Measurements from ENCODE around the gene CTNND2. TPM values are rescaled to one million over a fixed set of nuclear protein-coding genes. Genes with fewer than 3 reads are reported as not detected.

The CTNND2 gene
- total and polyA plus RNA-seq, 2 donors, result 0.24 to 1.4 TPM

- no peak overlapping the region for H3K27ac ChIP-seq (ENCODE audit: low read depth)
- H3K4me3 ChIP-seq (ENCODE audit: low read depth, low read length), result no peak overlapping the region
- no peaks in the 10 kb centered on the region for H3K4me1 ChIP-seq (ENCODE audit: insufficient read depth)
- no peaks in the 10 kb centered on the region for H3K36me3 ChIP-seq (ENCODE audit: insufficient read depth)
- 94% methylated on average over 1 of the region's 1 CpG for WGBS
- no peak for DNase-seq (ENCODE audit: extremely low spot score)
Measured at GRCh38 chr5:11791792-11792191, 112.5 kb downstream of the CTNND2 start.

DNA sequence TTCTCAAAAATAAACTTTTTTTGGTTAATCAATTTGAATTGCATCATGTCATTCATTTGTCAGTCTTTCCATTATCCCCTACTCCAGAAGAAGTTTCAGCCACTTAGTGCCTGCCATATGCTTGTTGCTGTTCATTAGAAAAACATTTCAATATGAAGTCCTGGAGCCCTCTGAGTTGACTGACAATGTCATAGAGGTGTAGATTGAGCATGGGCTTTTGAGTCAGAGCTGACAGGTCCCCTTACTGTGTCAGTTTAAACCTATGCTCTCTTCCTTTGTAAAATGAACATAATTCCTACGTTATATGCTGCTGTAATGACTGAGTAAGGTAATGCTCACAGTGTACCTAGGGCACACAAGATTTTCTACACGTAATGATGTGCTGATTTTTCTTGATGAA lies 114.0 kb downstream of the CTNND2 start:
- Histone ChIP-seq H3K36me3 (ENCODE audit: insufficient read depth) (no peaks in the 10 kb centered on the region), H3K4me3 (ENCODE audit: low read depth, low read length) (no peak overlapping the region), H3K27ac (ENCODE audit: low read depth) (no peak overlapping the region), H3K4me1 (ENCODE audit: insufficient read depth) (no peaks in the 10 kb centered on the region)
- WGBS, result 34% methylated on average over 2 of the region's 2 CpGs
- no peak for DNase-seq (ENCODE audit: extremely low spot score)

DNA sequence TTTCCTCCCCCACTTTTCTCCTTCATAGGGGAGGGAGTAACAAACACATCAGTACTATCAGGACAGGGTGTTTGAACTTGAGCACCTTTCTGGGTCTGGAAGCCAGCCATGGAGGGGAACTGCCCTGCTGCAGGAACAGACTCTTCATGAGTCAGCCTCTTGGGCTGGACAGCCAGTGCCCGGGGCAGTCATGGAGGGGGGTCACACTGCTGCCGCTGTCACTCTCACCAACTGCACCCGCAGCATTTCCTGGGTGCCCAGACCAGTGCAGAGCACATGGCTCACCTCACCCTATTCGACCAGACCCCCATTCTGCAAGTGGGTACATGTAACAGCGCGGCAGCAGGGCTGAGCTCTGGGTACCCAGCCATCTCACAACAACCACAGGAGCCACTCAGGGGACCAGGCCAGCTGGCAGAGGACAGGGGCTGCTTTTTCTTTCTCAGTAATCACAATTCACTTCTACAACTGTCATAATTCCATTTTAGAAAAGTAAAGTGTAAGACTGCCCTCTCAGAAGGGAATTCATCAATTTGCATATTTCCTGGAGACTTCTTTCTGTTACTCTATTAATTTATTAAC lies 118.4 kb downstream of the CTNND2 start:
- no peaks in the 10 kb centered on the region for H3K4me1 ChIP-seq (ENCODE audit: insufficient read depth)

GRCh38 chr5:11780641-11781345 lies 123.5 kb downstream of the CTNND2 start:
- H3K4me1 ChIP-seq (ENCODE audit: insufficient read depth), result no peaks in the 10 kb centered on the region
- no peak overlapping the region for H3K27ac ChIP-seq (ENCODE audit: low read depth)
- no peak overlapping the region for H3K4me3 ChIP-seq (ENCODE audit: low read depth, low read length)
- 84% methylated on average over 4 of the region's 4 CpGs for WGBS
- no peaks in the 10 kb centered on the region for H3K36me3 ChIP-seq (ENCODE audit: insufficient read depth)
- no peak for DNase-seq (ENCODE audit: extremely low spot score)

More for the DNA sequence above, 118.4 kb downstream of the CTNND2 start:
- no peaks in the 10 kb centered on the region for H3K36me3 ChIP-seq (ENCODE audit: insufficient read depth)
- H3K4me3 ChIP-seq (ENCODE audit: low read depth, low read length), result no peak overlapping the region
- DNase-seq (ENCODE audit: extremely low spot score), result no peak
- WGBS, result 85% methylated on average over 6 of the region's 6 CpGs
- H3K27ac ChIP-seq (ENCODE audit: low read depth), result no peak overlapping the region

GRCh38 chr5:11777096-11777495 lies 127.2 kb downstream of the CTNND2 start:
- 46% methylated on average over 2 of the region's 2 CpGs for WGBS
- no peak for DNase-seq (ENCODE audit: extremely low spot score)
- H3K36me3 ChIP-seq (ENCODE audit: insufficient read depth), result no peaks in the 10 kb centered on the region
- H3K4me3 ChIP-seq (ENCODE audit: low read depth, low read length), result no peak overlapping the region
- no peaks in the 10 kb centered on the region for H3K4me1 ChIP-seq (ENCODE audit: insufficient read depth)
- no peak overlapping the region for H3K27ac ChIP-seq (ENCODE audit: low read depth)

- Histone ChIP-seq H3K36me3 (ENCODE audit: insufficient read depth) (no peaks in the 10 kb centered on the region), H3K27ac (ENCODE audit: low read depth) (no peak overlapping the region), H3K4me1 (ENCODE audit: insufficient read depth) (no peaks in the 10 kb centered on the region), H3K4me3 (ENCODE audit: low read depth, low read length) (no peak overlapping the region)
- 78% methylated on average over 2 of the region's 2 CpGs for WGBS
- DNase-seq (ENCODE audit: extremely low spot score), result no peak
Measured at GRCh38 chr5:11770310-11770709, 133.9 kb downstream of the CTNND2 start.

DNA sequence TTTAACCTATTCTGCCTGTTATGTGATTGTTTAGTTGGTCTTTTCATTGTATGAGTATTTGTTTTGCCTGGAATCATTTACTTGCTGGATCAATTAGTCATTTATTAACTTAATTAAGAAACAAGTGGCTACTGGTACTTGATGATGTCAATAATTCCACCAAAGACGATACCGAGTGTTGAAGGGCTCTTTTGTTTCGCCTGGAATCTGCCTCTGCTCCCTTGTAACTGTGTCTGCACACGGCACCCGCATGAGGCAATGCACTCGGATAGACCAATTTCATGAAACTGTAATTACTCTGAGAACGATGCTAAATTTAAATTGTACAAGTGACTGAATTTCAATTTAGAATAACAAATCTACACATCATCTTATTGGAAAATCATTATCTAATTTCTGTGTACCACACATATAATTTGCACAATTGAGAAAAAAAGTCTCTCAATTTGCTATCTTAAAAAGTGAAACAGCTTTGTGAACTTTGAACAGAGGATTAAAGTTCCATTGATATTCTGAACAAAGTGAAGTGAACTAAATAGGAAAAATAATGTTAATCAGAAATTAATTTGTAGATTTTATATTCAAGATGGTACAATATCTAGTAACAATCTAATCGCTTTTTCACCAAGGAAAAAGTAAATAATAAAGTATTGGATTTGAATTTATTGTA lies 143.2 kb downstream of the CTNND2 start:
- Histone ChIP-seq H3K4me1 (ENCODE audit: insufficient read depth) (no peaks in the 10 kb centered on the region), H3K27ac (ENCODE audit: low read depth) (no peak overlapping the region), H3K36me3 (ENCODE audit: insufficient read depth) (no peaks in the 10 kb centered on the region), H3K4me3 (ENCODE audit: low read depth, low read length) (no peak overlapping the region)
- WGBS, result 86% methylated on average over 8 of the region's 8 CpGs
- DNase-seq (ENCODE audit: extremely low spot score), result no peak

DNA sequence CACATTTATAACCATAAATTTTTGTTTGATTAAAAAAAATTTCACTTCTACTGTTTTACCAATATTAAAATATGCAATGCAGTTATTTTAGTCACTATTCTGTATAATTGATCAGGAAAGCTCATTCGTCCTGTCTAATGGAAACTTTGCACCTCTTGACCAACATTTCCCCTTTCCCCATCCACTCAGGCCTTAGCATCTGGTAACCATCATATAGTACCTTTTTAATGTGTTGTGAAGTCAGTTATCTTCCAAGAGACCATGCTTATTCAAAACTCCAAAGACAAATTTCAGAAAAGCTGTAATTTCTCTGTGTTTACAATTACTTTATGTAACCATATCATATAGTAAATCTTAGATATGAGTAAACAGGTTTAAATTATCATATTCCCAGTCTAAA lies 145.9 kb downstream of the CTNND2 start:
- 40% methylated on average over 1 of the region's 1 CpG for WGBS
- H3K36me3 ChIP-seq (ENCODE audit: insufficient read depth), result no peaks in the 10 kb centered on the region
- H3K4me3 ChIP-seq (ENCODE audit: low read depth, low read length), result no peak overlapping the region
- DNase-seq (ENCODE audit: extremely low spot score), result no peak
- H3K27ac ChIP-seq (ENCODE audit: low read depth), result no peak overlapping the region
- H3K4me1 ChIP-seq (ENCODE audit: insufficient read depth), result no peaks in the 10 kb centered on the region

DNA sequence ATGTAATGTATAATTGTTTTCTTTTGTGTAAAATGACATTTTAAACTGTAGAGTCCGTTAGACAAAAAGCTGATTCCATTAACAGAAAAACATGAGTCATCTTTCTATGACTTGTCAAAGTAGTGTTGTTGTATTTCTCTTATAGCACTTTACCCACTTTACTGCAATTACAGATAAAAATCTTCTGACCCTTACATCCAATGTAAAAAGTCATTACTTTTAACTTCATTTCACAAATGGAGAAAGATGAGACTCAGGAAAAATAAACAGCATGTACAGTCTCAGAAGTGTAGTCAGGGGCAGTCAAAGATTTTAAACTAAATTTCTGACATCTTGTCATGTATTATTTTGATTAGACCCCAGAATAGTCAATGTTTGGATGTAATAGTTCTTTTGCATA lies 146.6 kb downstream of the CTNND2 start:
- no peaks in the 10 kb centered on the region for H3K36me3 ChIP-seq (ENCODE audit: insufficient read depth)
- WGBS, result 64% methylated on average over 1 of the region's 1 CpG
- H3K4me3 ChIP-seq (ENCODE audit: low read depth, low read length), result no peak overlapping the region

DNA sequence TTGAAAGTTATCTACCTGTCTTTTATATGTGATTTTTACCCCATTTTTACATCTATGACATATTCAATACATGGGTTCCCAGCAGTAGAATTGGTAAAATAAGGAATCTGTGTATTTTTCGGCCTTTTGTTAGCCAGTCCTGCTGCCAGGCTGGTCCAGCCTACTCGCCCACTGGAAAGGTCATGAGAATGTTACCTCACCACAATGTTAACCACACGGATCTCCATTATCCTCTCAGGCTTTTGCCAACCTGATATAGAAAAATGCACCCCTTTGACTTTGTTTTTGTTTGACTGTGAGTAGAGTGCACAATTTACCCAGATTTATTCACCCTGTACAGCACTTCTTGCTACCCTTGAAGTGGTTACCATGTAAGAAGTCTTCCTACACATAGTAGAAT lies 167.2 kb downstream of the CTNND2 start:
- Histone ChIP-seq H3K4me3 (ENCODE audit: low read depth, low read length) (no peak overlapping the region), H3K27ac (ENCODE audit: low read depth) (no peak overlapping the region), H3K4me1 (ENCODE audit: insufficient read depth) (no peaks in the 10 kb centered on the region), H3K36me3 (ENCODE audit: insufficient read depth) (no peaks in the 10 kb centered on the region)
- 83% methylated on average over 3 of the region's 3 CpGs for WGBS
- no peak for DNase-seq (ENCODE audit: extremely low spot score)

More for the DNA sequence above, 146.6 kb downstream of the CTNND2 start:
- H3K27ac ChIP-seq (ENCODE audit: low read depth), result no peak overlapping the region
- DNase-seq (ENCODE audit: extremely low spot score), result no peak
- H3K4me1 ChIP-seq (ENCODE audit: insufficient read depth), result no peaks in the 10 kb centered on the region

DNA sequence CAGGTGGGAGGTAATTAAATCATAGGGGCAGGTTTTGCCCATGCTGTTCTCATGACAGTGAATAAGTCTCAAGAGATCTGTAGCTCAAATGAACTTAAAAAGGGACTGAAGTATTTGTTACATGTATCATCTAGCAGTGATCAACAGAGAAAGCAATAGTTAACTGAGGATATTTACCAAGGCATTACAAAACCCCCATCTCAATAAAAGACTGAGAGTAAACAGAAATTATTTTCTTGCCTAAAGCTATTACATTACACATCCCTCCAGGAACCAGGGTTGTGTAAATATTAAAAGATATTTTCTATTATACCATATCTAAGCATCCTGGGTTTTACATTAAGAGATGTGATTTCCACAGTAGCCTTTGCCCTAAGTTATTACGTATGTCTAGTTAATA lies 169.9 kb downstream of the CTNND2 start:
- no peak overlapping the region for H3K4me3 ChIP-seq (ENCODE audit: low read depth, low read length)
- no peaks in the 10 kb centered on the region for H3K4me1 ChIP-seq (ENCODE audit: insufficient read depth)
- 72% methylated on average over 1 of the region's 1 CpG for WGBS
- no peaks in the 10 kb centered on the region for H3K36me3 ChIP-seq (ENCODE audit: insufficient read depth)
- no peak overlapping the region for H3K27ac ChIP-seq (ENCODE audit: low read depth)
- no peak for DNase-seq (ENCODE audit: extremely low spot score)

GRCh38 chr5:11733840-11734192 lies 170.4 kb downstream of the CTNND2 start:
- Histone ChIP-seq H3K36me3 (ENCODE audit: insufficient read depth) (no peaks in the 10 kb centered on the region), H3K4me3 (ENCODE audit: low read depth, low read length) (no peak overlapping the region), H3K27ac (ENCODE audit: low read depth) (no peak overlapping the region), H3K4me1 (ENCODE audit: insufficient read depth) (no peaks in the 10 kb centered on the region)
- DNase-seq (ENCODE audit: extremely low spot score), result no peak
- 83% methylated on average over 4 of the region's 4 CpGs for WGBS

GRCh38 chr5:11733185-11733839 lies 170.9 kb downstream of the CTNND2 start:
- H3K4me1 ChIP-seq (ENCODE audit: insufficient read depth), result no peaks in the 10 kb centered on the region
- 80% methylated on average over 2 of the region's 2 CpGs for WGBS
- no peak overlapping the region for H3K4me3 ChIP-seq (ENCODE audit: low read depth, low read length)
- no peak overlapping the region for H3K27ac ChIP-seq (ENCODE audit: low read depth)
- DNase-seq (ENCODE audit: extremely low spot score), result no peak
- no peaks in the 10 kb centered on the region for H3K36me3 ChIP-seq (ENCODE audit: insufficient read depth)

DNA sequence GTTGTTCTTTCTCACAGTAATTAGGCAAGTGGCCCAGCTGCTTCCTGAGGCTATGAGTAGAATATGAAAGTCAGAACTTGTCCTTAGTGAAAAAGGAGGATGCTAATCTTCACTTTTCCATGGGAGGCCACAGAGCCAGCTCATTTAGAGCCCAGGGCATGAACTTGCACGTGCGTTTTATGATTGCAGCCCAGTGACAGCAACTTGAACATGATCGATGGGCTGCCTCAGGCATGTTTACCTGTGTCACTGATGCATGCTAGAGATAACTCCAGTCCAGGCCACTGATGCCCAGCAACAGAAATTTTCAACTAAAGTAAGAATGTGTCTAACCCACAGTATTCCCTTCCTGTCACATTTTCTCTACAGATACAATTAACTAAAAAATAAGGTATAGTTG lies 179.3 kb downstream of the CTNND2 start:
- Histone ChIP-seq H3K4me3 (ENCODE audit: low read depth, low read length) (no peak overlapping the region), H3K4me1 (ENCODE audit: insufficient read depth) (no peaks in the 10 kb centered on the region), H3K27ac (ENCODE audit: low read depth) (no peak overlapping the region), H3K36me3 (ENCODE audit: insufficient read depth) (no peaks in the 10 kb centered on the region)
- 61% methylated on average over 3 of the region's 3 CpGs for whole genome bisulfite sequencing
- no peak for DNase-seq (ENCODE audit: extremely low spot score)
